Heart right ventricle (tissue), 16 donors: Measurements from ENCODE around the gene STAT4. TPM values are rescaled to one million over a fixed set of nuclear protein-coding genes. Genes with fewer than 3 reads are reported as not detected.

ENCODE experiments used
- ATAC-seq, 8 donors: fragments of 200-7000 bp; cut with Tn5 transposase; one replicate each; pipeline ENCODE4 v1.9.1; 2020; ENCODE audit warnings: mild to moderate bottlenecking in 8 of 8, moderate library complexity in 8 of 8, moderate number of reproducible peaks in 1 of 8
- DNase-seq, 2 donors: peaks; one replicate each; pipeline ENCODE4 v3.0.0-alpha.2; 2020
- H3K27ac ChIP-seq, 10 donors: fragments of 200-600 bp; sonication (generic) in 2 of 10; one replicate each; pipeline versions ENCODE4 v1.5.0 to v1.8.0; 2020 to 2022; ENCODE audit warnings: mild to moderate bottlenecking in 3 of 10
- H3K27me3 ChIP-seq, 7 donors: fragments of 200-600 bp; one replicate each; pipeline ENCODE4 v1.8.0; 2021 to 2022; ENCODE audit warnings: mild to moderate bottlenecking in 2 of 7
- H3K36me3 ChIP-seq, 9 donors: fragments of 200-600 bp; sonication (generic) in 1 of 9; one replicate each; pipeline versions ENCODE4 v1.5.0 to v1.8.0; 2020 to 2022; ENCODE audit warnings: mild to moderate bottlenecking in 2 of 9
- H3K4me1 ChIP-seq, 9 donors: fragments of 200-600 bp; sonication (generic) in 1 of 9; one replicate each; pipeline versions ENCODE4 v1.5.0 to v1.8.0; 2020 to 2022; ENCODE audit warnings: mild to moderate bottlenecking in 4 of 9
- H3K4me3 ChIP-seq, 10 donors: fragments of 200-600 bp; sonication (generic) in 2 of 10; one replicate each; pipeline versions ENCODE4 v1.5.0 to v1.8.0; 2020 to 2022; ENCODE audit warnings: mild to moderate bottlenecking in 7 of 10, moderate library complexity in 2 of 10
- H3K9me3 ChIP-seq, 11 donors: fragments of 200-600 bp in 10 of 11; sonication (generic) in 2 of 11; one replicate each; pipeline versions ENCODE4 v1.5.0 to v1.8.0; 2013 to 2022; ENCODE audit warnings: mild to moderate bottlenecking in 2 of 11, control low read depth in 1 of 11, moderate library complexity in 1 of 11
- WGBS, 2 donors: extraction: QIAGEN DNeasy Blood & Tissue Kit; methylation state at CpG; one replicate each; pipeline ENCODE4 v1.1.7; 2013; ENCODE audit warnings: inconsistent platforms in 1 of 2; 5-methylcytosine and 5-hydroxymethylcytosine counted together
- intact Hi-C, 10 donors: fragments of 100-400 bp; cut with DNase I; formaldehyde crosslinking; loops; one replicate each; pipeline versions ENCODE4 v1.11.1 to v1.14.2; 2022
- polyA plus RNA-seq, 2 donors: library from polyadenylated mRNA; stranded (reverse); fragments of 200-250 nt; gene quantifications; one replicate each; pipeline ENCODE4 v1.2.3, GENCODE V29; 2013
- total RNA-seq, 10 donors: library from RNA; stranded (reverse); fragmentation: NEBNext Ultra II Directional in 3 of 10; extraction: Animal tissue kit (Norgen Biotek cat#: 25700) in 3 of 10; gene quantifications; one replicate each; pipeline versions ENCODE4 v1.2.1 to v1.2.4, GENCODE V29; 2021 to 2023
- TF ChIP-seq, protein P1 (sequence below), 9 donors: fragments of 200-600 bp; sonication (generic) in 2 of 9; IDR thresholded peaks; one replicate each; pipeline versions ENCODE4 v1.5.0 to v1.8.0; 2021 to 2022; ENCODE audit warnings: antibody characterized with exemption in 9 of 9, mild to moderate bottlenecking in 5 of 9, moderate library complexity in 1 of 9
- donor health status: Arrhythmogenic right ventricular cardiomyopathy.
- donor health status: ischemic (EF 13 %, LVEDD 7.1; RV severe dilation, severe dysfunction).
- donor health status: healthy with polysubstance abuse.
- donor health status: DM: no; HTN: yes; CAD: no.
- donor health status: DM: no; HTN: no; CAD: no.
- donor health status: ischemic (EF 25% LVEDD 6.9; RV normal size, moderate dysfunction).
- donor health status: ischemic (EF 25% LVEDD 5.7; RV mildly dilated, moderate dysfunction).
- donor health status: healthy.
- donor health status: DM: yes; HTN: yes; CAD: no.
- donor health status: Ischemic cardiomyopathy.
- donor health status: ischemic (EF 35%, LVEDD 5.7; RV mildly dilated, moderate dysfunction).
- donor health status: nonischemic (EF 11% LVEDD 7.7; RV severe dilation, severe dysfunction).
- donor health status: DM: yes; HTN: yes; CAD: no.
- donor health status: PGD.
- donor health status: ischemic (EF 29% LVEDD 5.4; RV normal size, mild dysfunction).
- donor health status: nonischemic (EF 23%, LVEDD 6.1; RV moderate dilation, normal function).

The STAT4 gene
- total and polyA plus RNA-seq, 12 donors: 0.52 to 9.4 (median 2.2) TPM

DNA sequence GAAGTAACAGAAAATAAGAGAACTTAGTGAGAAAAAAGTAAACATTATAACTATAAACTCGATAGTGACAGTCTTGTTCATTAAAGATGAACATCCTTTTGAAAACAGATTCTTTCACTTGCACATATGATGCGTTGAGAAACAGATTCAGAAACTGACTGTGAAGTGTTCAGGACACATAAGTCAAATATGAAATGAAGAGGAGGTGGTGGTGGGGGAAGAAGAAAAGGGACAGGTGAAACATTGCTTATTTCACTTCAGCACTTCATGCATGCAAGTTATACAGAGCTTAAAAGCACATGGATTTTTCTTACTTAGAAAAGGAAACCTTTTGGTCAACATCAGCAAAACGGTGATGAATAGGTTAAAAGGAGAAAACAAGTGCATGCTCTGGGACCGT is 42.5 kb downstream of the STAT4 start:
- DNase-seq (no peak), ATAC-seq (no peak)
- Histone ChIP-seq H3K27me3 (no peaks in the 10 kb centered on the region), H3K4me3 (no peak overlapping the region), H3K27ac (no peak overlapping the region), H3K4me1 (peaks cover 0 to 4% (median 0%) of the 10 kb centered on the region in 9 donors), H3K36me3 (no peaks in the 10 kb centered on the region), H3K9me3 (no peaks in the 10 kb centered on the region)
- TF ChIP-seq, protein P1, sequence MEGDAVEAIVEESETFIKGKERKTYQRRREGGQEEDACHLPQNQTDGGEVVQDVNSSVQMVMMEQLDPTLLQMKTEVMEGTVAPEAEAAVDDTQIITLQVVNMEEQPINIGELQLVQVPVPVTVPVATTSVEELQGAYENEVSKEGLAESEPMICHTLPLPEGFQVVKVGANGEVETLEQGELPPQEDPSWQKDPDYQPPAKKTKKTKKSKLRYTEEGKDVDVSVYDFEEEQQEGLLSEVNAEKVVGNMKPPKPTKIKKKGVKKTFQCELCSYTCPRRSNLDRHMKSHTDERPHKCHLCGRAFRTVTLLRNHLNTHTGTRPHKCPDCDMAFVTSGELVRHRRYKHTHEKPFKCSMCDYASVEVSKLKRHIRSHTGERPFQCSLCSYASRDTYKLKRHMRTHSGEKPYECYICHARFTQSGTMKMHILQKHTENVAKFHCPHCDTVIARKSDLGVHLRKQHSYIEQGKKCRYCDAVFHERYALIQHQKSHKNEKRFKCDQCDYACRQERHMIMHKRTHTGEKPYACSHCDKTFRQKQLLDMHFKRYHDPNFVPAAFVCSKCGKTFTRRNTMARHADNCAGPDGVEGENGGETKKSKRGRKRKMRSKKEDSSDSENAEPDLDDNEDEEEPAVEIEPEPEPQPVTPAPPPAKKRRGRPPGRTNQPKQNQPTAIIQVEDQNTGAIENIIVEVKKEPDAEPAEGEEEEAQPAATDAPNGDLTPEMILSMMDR (IDR thresholded peaks at IDR 0.05): no peak
- intact Hi-C loops: no loop called here
- WGBS, 2 donors: 66 to 67% methylated on average over 4 of the region's 4 CpGs

DNA sequence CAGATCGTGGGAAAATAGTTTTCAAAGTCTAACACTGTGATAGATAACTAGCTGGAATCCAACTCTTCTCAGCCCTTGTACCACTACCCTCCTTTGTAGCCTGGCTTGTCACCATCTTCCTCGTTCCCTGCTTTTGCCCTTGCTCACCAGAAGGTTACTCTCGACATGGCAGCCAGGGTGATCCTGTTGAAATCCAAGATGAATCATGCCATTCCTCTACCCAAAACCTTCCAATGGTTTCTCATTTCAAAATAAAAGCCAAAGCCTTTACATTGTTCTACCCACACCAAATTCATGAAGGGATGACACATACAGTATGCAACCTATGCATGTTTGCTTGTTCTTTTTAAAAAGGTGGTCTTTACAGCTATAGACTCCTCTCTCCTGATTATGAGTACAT is 45.7 kb downstream of the STAT4 start:
- ATAC-seq: no peak
- DNase-seq: no peak
- 81 to 83% methylated on average over 3 of the region's 3 CpGs for WGBS, 2 donors
- Histone ChIP-seq H3K27me3 (no peaks in the 10 kb centered on the region), H3K4me3 (no peak overlapping the region), H3K9me3 (no peaks in the 10 kb centered on the region), H3K4me1 (peaks cover 0 to 4% (median 0%) of the 10 kb centered on the region in 9 donors), H3K36me3 (no peaks in the 10 kb centered on the region), H3K27ac (no peak overlapping the region)
- intact Hi-C loops: no loop called here
- TF ChIP-seq, protein P1 (IDR thresholded peaks at IDR 0.05): no peak

DNA sequence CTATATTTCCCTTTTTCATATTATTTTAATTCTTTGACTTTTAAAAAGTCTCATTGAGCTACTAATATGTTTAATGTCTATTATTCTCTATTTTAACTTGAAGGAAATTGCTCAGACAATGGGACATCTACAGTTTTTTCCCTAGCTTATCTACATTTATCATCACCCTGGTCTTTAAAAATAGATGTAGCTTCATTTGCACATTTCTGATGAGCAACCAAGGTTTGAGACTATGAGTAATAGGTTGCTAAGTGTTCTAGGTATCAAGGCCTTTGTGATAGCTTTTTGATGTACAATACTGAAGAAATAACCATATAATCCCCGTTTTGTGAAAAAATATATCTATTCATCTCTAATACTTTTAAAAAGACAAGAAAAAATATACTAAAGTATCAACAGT is 47.0 kb downstream of the STAT4 start:
- Histone ChIP-seq H3K36me3 (no peaks in the 10 kb centered on the region), H3K27me3 (no peaks in the 10 kb centered on the region), H3K4me3 (no peak overlapping the region), H3K27ac (no peak overlapping the region), H3K9me3 (no peaks in the 10 kb centered on the region), H3K4me1 (peaks cover 0 to 4% (median 0%) of the 10 kb centered on the region in 9 donors)
- DNase-seq (no peak), ATAC-seq (no peak)
- 94 to 98% methylated on average over 1 of the region's 1 CpG for WGBS, 2 donors
- intact Hi-C loops: no loop called here
- TF ChIP-seq, protein P1 (IDR thresholded peaks at IDR 0.05): no peak

DNA sequence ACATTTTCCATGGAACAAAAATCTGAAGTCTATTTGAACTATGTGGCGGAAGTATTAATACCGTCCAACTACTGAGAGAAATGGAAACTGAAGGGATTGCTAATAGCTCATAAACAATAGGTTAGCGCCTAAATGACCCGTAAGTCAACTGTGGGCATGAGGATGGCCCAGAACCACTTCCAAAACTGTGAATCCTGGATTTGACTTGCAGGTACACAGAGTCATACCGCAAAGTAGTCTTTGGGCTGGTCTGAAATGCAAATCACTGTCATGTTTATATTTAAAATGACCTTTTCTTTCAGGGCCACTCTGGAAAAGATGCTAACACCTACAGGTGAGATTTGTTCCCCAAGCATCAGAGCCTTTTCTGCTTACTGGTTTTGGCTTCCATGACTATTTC is 50.6 kb downstream of the STAT4 start:
- no peaks in the 10 kb centered on the region for H3K36me3 ChIP-seq
- WGBS, 2 donors: 92 to 96% methylated on average over 5 of the region's 5 CpGs
- no peaks in the 10 kb centered on the region for H3K27me3 ChIP-seq
- ATAC-seq (no peak), DNase-seq (no peak)
- H3K4me3 ChIP-seq: no peak overlapping the region
- H3K9me3 ChIP-seq: peaks cover 0 to 19% (median 0%) of the 10 kb centered on the region in 11 donors
- TF ChIP-seq, protein P1 (IDR thresholded peaks at IDR 0.05): no peak
- H3K27ac ChIP-seq: no peak overlapping the region
- intact Hi-C loops: no loop called here
- H3K4me1 ChIP-seq: no peaks in the 10 kb centered on the region
